ENCODE data around the gene CAPZA1.

CAPZA1 gene

DNA sequence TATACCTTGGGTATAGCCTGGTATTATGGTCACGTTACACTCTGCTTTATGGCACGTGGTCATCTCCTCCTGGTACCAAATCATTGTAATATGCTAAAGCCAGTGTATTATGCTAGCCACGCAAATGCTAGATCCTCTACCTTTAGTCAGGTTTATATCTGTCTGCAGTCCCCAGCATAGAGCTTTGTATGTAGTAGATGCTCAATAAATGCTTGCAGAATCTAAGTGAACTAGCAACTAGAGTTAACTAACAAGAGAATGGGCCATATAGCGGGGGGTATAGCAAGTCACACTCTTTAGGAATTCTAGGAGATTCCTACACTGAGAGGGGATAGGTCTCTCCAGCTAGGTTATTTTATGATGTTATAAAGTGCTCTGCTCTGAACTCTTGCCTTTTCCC lies 57.9 kb downstream of the CAPZA1 start:
- no peak for DNase-seq (ENCODE audit: low read depth)

DNA sequence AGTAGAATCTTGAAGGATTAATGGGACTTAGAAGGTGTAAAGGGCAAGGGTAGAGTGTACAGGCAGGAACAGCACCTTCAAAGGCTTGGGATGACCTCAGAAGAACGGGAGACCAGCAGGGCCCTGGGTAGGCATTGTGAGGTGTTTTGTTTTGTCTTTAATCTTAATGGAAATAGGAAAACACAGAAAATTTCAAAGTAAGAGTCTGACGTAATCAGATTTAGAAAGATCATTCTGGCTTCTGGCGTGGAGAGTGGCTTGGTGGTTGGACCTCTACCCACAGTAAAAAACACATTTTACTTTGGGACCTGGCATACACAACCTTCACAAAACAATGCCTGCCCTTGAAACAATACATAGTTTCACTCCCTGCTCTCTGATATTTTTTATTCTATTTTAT lies 59.0 kb downstream of the CAPZA1 start:
- no peak for DNase-seq (ENCODE audit: low read depth)

DNA sequence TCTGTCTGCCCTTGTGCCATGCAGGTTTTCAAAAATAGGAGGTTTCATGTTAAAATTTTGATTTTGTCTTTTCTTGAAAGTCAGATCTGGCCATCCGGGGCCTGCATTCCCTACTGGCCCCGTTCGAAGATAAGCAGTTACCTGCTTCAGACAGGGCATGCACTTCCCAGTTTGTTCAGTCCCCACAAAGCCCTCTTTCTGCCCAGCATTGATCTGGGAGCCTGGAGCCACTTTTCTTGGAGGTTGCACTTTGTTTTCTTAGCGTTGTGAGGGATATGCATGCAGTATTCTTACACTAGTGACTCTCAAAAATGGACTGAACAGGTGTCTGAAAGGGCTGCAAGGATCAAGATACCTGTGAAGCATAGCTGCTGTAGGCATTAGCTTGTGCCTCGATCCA lies 66.3 kb downstream of the CAPZA1 start:
- DNase-seq (ENCODE audit: low read depth), result no peak

DNA sequence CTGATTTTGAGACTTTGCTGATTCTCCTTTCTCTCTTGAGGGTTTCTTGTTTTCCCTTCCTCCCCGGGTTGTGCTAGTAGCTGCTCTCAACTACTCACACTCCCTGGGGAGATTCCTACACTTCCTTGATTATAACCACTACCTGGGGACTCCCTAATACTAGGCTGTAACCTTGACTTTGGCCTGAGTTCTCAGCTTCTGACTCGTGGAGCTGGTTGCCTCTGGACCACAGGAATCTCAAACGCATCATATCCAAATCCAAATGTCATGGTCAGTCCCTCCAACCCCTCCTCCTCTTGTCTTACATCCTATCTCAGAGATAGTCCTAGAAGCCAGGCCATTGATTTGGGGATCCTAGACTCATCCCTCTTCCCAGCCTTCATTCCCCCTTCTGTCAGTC lies 66.8 kb downstream of the CAPZA1 start:
- DNase-seq (ENCODE audit: low read depth), result no peak

DNA sequence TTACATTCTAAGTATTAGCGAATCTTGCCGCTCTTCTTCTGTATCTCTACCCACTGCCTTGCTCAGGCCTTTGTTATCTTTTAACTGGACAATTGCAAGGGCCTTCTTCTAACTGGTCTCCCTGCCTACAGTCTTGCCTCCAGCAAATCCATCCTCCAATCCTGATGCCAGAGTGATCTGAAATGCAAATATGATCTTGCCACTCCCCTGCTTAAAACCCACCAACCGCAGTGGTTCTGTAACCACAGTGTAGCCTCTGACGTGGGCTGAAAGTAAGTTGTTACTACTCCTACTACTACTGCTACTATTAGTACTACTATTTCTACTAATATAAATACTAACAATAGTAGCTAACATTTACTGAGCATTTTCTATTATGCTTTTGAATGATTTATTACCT lies 67.2 kb downstream of the CAPZA1 start:
- DNase-seq (ENCODE audit: low read depth), result no peak

DNA sequence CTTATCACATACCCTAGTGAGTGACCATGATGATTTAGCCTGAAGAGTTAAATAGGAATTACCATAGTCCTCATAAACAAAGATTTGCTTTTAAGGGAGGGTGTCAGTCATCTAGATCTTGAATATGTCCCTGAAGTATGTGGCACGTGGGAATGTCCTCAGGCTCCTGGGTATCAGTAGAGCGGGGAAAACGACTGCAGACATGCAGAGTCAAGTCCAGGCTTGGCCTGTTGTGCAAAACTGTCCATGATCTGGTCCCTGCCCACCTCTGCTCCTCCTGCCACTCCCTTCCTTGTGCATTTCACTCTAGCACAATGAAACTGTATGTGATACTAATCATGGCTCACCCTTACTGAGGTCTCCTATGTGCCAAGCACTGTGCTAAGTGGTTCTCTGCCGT lies 67.7 kb downstream of the CAPZA1 start:
- no peak for DNase-seq (ENCODE audit: low read depth)

- no peak for DNase-seq (ENCODE audit: low read depth)
Measured at GRCh38 chr1:112687785-112688496, 68.3 kb downstream of the CAPZA1 start.

DNA sequence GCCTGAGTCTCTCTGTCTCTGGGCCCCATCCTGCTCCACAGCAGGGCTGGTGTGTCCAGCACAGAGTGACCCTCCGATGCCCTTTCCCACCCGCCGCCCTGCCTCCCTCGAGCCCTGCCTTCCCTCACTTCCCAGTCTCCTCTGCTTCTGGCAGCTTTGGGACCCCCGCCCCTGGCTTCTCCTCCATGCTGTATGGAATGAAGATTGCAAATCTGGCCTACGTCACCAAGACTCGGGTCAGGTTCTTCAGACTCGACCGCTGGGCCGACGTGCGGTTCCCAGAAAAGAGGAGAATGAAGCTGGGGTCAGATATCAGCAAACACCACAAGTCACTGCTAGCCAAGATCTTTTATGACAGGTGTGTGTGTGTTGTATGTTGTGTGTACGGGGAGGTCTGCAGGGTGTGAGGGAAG lies 69.2 kb downstream of the CAPZA1 start:
- no peak for DNase-seq (ENCODE audit: low read depth)

DNA sequence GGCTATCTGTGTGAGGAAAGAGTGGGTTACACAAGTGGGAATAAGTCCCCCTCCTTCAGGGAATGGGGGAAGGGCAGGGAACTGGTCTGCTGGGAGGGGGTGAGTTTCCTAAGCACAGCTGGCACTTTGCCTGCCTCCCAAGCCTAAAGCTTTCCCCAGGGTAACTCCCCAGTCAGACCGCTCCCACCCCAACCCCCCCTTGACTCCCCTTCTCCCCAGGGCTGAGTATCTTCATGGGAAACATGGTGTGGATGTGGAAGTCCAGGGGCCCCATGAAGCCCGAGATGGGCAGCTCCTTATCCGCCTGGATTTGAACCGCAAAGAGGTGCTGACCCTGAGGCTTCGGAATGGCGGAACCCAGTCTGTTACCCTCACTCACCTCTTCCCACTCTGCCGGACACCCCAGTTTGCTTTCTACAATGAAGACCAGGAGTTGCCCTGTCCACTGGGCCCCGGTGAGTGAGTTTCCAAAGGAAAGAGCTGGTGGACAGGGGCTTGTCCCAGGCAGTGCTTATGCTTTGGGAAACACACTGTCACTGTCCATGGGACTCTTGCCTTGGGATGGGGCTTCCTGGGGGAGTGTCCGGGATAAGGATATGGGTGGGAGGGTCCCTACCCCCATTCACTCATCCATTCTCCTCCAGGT lies 69.7 kb downstream of the CAPZA1 start:
- DNase-seq (ENCODE audit: low read depth), result no peak

- no peak for DNase-seq (ENCODE audit: low read depth)
Measured at GRCh38 chr1:112689842-112690237, 70.2 kb downstream of the CAPZA1 start.

GRCh38 chr1:112692681-112693080 lies 73.0 kb downstream of the CAPZA1 start:
- no peak for DNase-seq (ENCODE audit: low read depth)

DNA sequence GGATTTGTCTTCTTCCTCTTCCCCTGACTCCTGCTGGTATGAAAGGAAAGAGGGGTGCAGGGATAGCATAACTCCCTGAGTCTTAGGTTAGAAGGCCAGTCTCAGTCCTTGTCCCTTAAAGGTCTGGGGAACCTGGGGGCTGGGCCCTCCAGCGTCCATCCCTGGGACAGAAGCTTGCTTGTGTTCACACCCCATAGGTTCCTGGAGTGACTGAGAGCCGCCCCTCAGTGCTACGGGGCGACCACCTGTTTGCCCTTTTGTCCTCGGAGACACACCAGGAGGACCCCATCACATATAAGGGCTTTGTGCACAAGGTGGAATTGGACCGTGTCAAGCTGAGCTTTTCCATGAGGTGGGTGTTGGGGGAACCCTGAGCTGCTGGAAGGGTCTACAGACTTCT lies 74.2 kb downstream of the CAPZA1 start:
- DNase-seq (ENCODE audit: low read depth), result no peak

DNA sequence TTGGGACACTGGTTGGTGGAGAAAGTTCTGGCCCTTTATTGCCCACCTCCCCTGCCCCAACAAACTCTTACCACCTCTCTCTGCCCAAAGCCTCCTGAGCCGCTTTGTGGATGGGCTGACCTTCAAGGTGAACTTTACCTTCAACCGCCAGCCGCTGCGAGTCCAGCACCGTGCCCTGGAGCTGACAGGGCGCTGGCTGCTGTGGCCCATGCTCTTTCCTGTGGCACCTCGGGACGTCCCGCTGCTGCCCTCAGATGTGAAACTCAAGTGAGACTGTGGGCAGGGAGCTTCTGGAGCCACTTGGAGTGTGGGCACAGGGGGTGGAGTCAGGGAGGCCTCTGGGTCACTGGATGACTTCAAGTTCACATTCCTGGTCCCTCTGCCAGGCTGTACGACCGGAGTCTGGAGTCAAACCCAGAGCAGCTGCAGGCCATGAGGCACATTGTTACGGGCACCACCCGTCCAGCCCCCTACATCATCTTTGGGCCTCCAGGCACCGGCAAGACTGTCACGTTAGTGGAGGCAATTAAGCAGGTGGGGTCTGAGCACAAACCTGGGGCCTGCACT lies 74.8 kb downstream of the CAPZA1 start:
- no peak for DNase-seq (ENCODE audit: low read depth)

DNA sequence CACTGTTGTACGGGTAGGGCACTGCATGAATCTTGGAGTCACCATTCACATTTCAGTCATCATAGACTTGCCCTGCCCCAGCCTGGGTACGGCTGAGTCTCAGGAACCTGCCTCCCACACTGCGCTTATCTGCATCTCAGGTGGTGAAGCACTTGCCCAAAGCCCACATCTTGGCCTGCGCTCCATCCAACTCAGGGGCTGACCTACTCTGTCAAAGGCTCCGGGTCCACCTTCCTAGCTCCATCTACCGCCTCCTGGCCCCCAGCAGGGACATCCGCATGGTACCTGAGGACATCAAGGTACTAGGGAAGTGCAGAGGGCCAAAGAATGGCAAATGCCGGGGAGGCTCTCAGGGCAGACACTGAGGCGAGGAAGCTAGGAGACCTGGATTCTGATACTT lies 75.6 kb downstream of the CAPZA1 start:
- no peak for DNase-seq (ENCODE audit: low read depth)

- DNase-seq (ENCODE audit: low read depth), result no peak
Measured at GRCh38 chr1:112696578-112697314, 77.1 kb downstream of the CAPZA1 start.

- no peak for DNase-seq (ENCODE audit: low read depth)
Measured at GRCh38 chr1:112697781-112698201, 78.2 kb downstream of the CAPZA1 start.

- DNase-seq (ENCODE audit: low read depth), result no peak
Measured at GRCh38 chr1:112698366-112699310, 79.0 kb downstream of the CAPZA1 start.

- no peak for DNase-seq (ENCODE audit: low read depth)
Measured at GRCh38 chr1:112699425-112700144, 80.0 kb downstream of the CAPZA1 start.

GRCh38 chr1:112700290-112701226 lies 80.9 kb downstream of the CAPZA1 start:
- DNase-seq (ENCODE audit: low read depth), result peak; percentile 84
